ENCODE measurements around the gene FPR2. TPM values are rescaled to one million over a fixed set of nuclear protein-coding genes. Genes with fewer than 3 reads are reported as not detected.
"Not testable (repeated sequence)": the region's sequence is repeated elsewhere in the genome, so short reads cannot be mapped to it uniquely, and the experiment has no call there.

Gene FPR2
- total and polyA plus RNA-seq, 2 experiments from 2014 or later: not detected

GRCh38 chr19:51737389-51737788 lies 23.6 kb upstream of the FPR2 start (continued):
- TF ChIP-seq REST (IDR thresholded peaks at IDR 0.05; ENCODE audit: unreplicated experiment) (no peak), ZNF331 (CRISPR knock-in tag; IDR thresholded peaks at IDR 0.05; ENCODE audit: low read depth) (no peak), POLR2AphosphoS5 (IDR thresholded peaks at IDR 0.05; ENCODE audit: low read depth) (no peak), EZH2phosphoT487 (IDR thresholded peaks at IDR 0.05; ENCODE audit: unreplicated experiment) (no peak)

GRCh38 chr19:51737924-51738323 lies 23.1 kb upstream of the FPR2 start:
- no peaks in the 10 kb centered on the region for H3K9me2 ChIP-seq (ENCODE audit: insufficient read depth)
- no peak overlapping the region for H2AFZ ChIP-seq
- peaks cover 11% of the 10 kb centered on the region; the same call in 2 of the 3 replicates for H3K4me1 Mint-ChIP-seq
- H3K4me1 ChIP-seq (ENCODE audit: insufficient read depth): peaks cover 9% of the 10 kb centered on the region; the same call in 1 of the 2 replicates
- no peak overlapping the region for H3K27ac ChIP-seq (ENCODE audit: low read depth)
- H3K36me3 Mint-ChIP-seq (ENCODE audit: low read depth): peaks cover 4% of the 10 kb centered on the region; the same call in 2 of the 3 replicates
- H4K20me1 ChIP-seq (replicated peaks; ENCODE audit: insufficient read depth): no peaks in the 10 kb centered on the region
- no peaks in the 10 kb centered on the region for H3K27me3 ChIP-seq (ENCODE audit: insufficient read depth)
- no peak overlapping the region for H3K4me3 Mint-ChIP-seq
- no peak for TF ChIP-seq JUNB (IDR thresholded peaks at IDR 0.05; ENCODE audit: unreplicated experiment)
- no peak for TF ChIP-seq CREB1 (CRISPR knock-in tag; IDR thresholded peaks at IDR 0.05; ENCODE audit: low read depth)
- TF ChIP-seq ZNF331 (CRISPR knock-in tag; IDR thresholded peaks at IDR 0.05; ENCODE audit: low read depth): no peak
- no peak for TF ChIP-seq NANOG (IDR thresholded peaks at IDR 0.05; ENCODE audit: borderline replicate concordance)
- no peaks in the 10 kb centered on the region for H3K27me3 Mint-ChIP-seq (ENCODE audit: insufficient read depth, low read depth, poor library complexity)
- no peaks in the 10 kb centered on the region for H3K79me2 ChIP-seq (replicated peaks; ENCODE audit: insufficient read depth)
- no peak overlapping the region for H3K4me2 ChIP-seq
- no peaks in the 10 kb centered on the region for H3F3A ChIP-seq (replicated peaks; ENCODE audit: low read depth)
- no peak overlapping the region for H3K27ac Mint-ChIP-seq
- H3K4me3 ChIP-seq: no peak overlapping the region
- peaks cover 34% of the 10 kb centered on the region for H3K9me3 Mint-ChIP-seq
- DNase-seq (ENCODE audit: low spot score) (no peak), ATAC-seq (no peak)
- no peaks in the 10 kb centered on the region for H3K36me3 ChIP-seq (ENCODE audit: insufficient read depth)

GRCh38 chr19:51738523-51738922 lies 22.5 kb upstream of the FPR2 start:
- H3K4me1 Mint-ChIP-seq; H3K27me3 ChIP-seq (ENCODE audit: insufficient read depth); ATAC-seq; H2AFZ ChIP-seq; H3K4me3 ChIP-seq; H3K4me1 ChIP-seq (ENCODE audit: insufficient read depth); H3K27ac Mint-ChIP-seq; DNase-seq (ENCODE audit: low spot score); H3K36me3 Mint-ChIP-seq (ENCODE audit: low read depth); H3K36me3 ChIP-seq (ENCODE audit: insufficient read depth); H3K27ac ChIP-seq (ENCODE audit: low read depth); H3K27me3 Mint-ChIP-seq (ENCODE audit: insufficient read depth, low read depth, poor library complexity); H3K9me2 ChIP-seq (ENCODE audit: insufficient read depth); H4K20me1 ChIP-seq (replicated peaks; ENCODE audit: insufficient read depth); H3K4me2 ChIP-seq; H3K79me2 ChIP-seq (replicated peaks; ENCODE audit: insufficient read depth); H3F3A ChIP-seq (replicated peaks; ENCODE audit: low read depth); H3K4me3 Mint-ChIP-seq: not testable (repeated sequence)
- H3K9me3 Mint-ChIP-seq: peaks cover 38% of the 10 kb centered on the region
